ENCODE results near the gene SPIRE2. TPM values are rescaled to one million over a fixed set of nuclear protein-coding genes. Genes with fewer than 3 reads are reported as not detected.

The SPIRE2 gene
- total and polyA plus RNA-seq, 2 of the 13 experiments (the other 11 are each of a cell fraction or from before 2014, with no cell fraction given): 13.3 to 37.5 TPM

- no peak for TF ChIP-seq ZNF317 (CRISPR knock-in tag; IDR thresholded peaks at IDR 0.05)
- TF ChIP-seq SMC3 (IDR thresholded peaks at IDR 0.05; ENCODE audit: low read length): no peak; the same call in 1 of the 2 replicates
- TF ChIP-seq SKIL (CRISPR knock-in tag; IDR thresholded peaks at IDR 0.05; ENCODE audit: borderline replicate concordance): no peak
- no peak for TF ChIP-seq ZNF234 (CRISPR knock-in tag; conservative IDR thresholded peaks at IDR 0.05)
- TF ChIP-seq GPBP1L1 (CRISPR knock-in tag; IDR thresholded peaks at IDR 0.05): no peak
- no peak for TF ChIP-seq ZSCAN29 (CRISPR knock-in tag; conservative IDR thresholded peaks at IDR 0.05)
- TF ChIP-seq ATM (IDR thresholded peaks at IDR 0.05; ENCODE audit: borderline replicate concordance): no peak
- no peak for TF ChIP-seq ZNF337 (CRISPR knock-in tag; IDR thresholded peaks at IDR 0.05; ENCODE audit: borderline replicate concordance, low read depth)
- no peak for TF ChIP-seq DMAP1 (CRISPR knock-in tag; IDR thresholded peaks at IDR 0.05)
- no peak for TF ChIP-seq NFYB (CRISPR knock-in tag; IDR thresholded peaks at IDR 0.05)
- TF ChIP-seq RARG (CRISPR knock-in tag; IDR thresholded peaks at IDR 0.05; ENCODE audit: low read depth): no peak
- TF ChIP-seq KLF9 (CRISPR knock-in tag; IDR thresholded peaks at IDR 0.05; ENCODE audit: low read depth): no peak
- no peak; the same call in 1 of the 2 replicates for TF ChIP-seq ZNF740 (CRISPR knock-in tag; IDR thresholded peaks at IDR 0.05)
- no peak for TF ChIP-seq MTA3 (CRISPR knock-in tag; IDR thresholded peaks at IDR 0.05)
- TF ChIP-seq SNAI1 (CRISPR knock-in tag; IDR thresholded peaks at IDR 0.05; ENCODE audit: borderline replicate concordance): no peak
- no peak for TF ChIP-seq BCLAF1 (IDR thresholded peaks at IDR 0.05)
- TF ChIP-seq NFYC (CRISPR knock-in tag; IDR thresholded peaks at IDR 0.05): no peak
- TF ChIP-seq ZBTB20 (CRISPR knock-in tag; IDR thresholded peaks at IDR 0.05; ENCODE audit: borderline replicate concordance, low read depth): no peak
- TF ChIP-seq SMYD3 (CRISPR knock-in tag; IDR thresholded peaks at IDR 0.05): no peak
- no peak for TF ChIP-seq ZNF503 (CRISPR knock-in tag; IDR thresholded peaks at IDR 0.05)
Observed at GRCh38 chr16:89909777-89910716, 81.8 kb downstream of the SPIRE2 start (continued).

Data from HepG2 (cell line).